DND-41 (cell line): ENCODE results near the gene CYSLTR2.

Source experiments
- EZH2 ChIP-seq: IDR thresholded peaks from 3 replicates; pipeline ENCODE4 v1.6.1; 2012; ENCODE audit warnings: borderline replicate concordance, low read depth, mild to moderate bottlenecking, moderate library complexity, low read length, inconsistent platforms; ENCODE audit not compliant: severe bottlenecking
- TF ChIP-seq, protein P1 (sequence below): IDR thresholded peaks from 2 replicates; pipeline ENCODE4 v1.5.1; 2012; ENCODE audit warnings: borderline replicate concordance, low read length, moderate library complexity, mild to moderate bottlenecking; ENCODE audit not compliant: poor library complexity, severe bottlenecking; ENCODE audit errors: extremely low read depth

DNA sequence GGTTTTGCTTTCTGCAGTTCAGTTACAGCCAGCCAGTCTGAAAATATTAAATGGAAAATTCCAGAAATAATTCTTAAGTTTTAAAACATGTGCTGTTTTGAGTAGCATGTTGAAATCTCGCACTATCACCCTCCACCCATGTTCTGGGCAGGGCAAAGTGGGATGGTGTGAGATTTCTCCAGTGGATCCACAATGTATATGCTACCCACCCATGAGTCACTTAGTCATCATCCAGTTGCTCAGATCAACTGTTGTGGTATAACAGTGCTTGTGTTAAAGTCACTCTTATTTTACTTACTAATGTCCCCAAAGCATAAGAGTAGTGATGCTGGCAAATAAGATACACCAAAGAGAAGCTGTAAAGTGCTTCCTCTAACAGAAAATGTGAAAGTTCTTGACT is 56.4 kb downstream of the CYSLTR2 start:
- TF ChIP-seq EZH2, result no peak
- TF ChIP-seq, protein P1, sequence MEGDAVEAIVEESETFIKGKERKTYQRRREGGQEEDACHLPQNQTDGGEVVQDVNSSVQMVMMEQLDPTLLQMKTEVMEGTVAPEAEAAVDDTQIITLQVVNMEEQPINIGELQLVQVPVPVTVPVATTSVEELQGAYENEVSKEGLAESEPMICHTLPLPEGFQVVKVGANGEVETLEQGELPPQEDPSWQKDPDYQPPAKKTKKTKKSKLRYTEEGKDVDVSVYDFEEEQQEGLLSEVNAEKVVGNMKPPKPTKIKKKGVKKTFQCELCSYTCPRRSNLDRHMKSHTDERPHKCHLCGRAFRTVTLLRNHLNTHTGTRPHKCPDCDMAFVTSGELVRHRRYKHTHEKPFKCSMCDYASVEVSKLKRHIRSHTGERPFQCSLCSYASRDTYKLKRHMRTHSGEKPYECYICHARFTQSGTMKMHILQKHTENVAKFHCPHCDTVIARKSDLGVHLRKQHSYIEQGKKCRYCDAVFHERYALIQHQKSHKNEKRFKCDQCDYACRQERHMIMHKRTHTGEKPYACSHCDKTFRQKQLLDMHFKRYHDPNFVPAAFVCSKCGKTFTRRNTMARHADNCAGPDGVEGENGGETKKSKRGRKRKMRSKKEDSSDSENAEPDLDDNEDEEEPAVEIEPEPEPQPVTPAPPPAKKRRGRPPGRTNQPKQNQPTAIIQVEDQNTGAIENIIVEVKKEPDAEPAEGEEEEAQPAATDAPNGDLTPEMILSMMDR, result no peak
